GM12878 (cell line): Measurements from ENCODE around the gene CDSN. TPM values are rescaled to one million over a fixed set of nuclear protein-coding genes. Genes with fewer than 3 reads are reported as not detected.

Experiments
- ATAC-seq: fragments of 200-7000 bp; cut with Tn5 transposase; 3 replicates; pipeline ENCODE4 v1.9.1; 2020; ENCODE audit warnings: mild to moderate bottlenecking, moderate library complexity
- BruUV-seq: library from RNA; stranded (reverse); fragments of 400-500 nt; replicated peaks from 2 replicates; lab custom pipeline; 2021; lab: Mats Ljungman, UMichigan
- CTCF ChIA-PET: fragments of 300-600 bp; sonication (Branson Sonifier 250); formaldehyde crosslinking; extraction: SDS; loops from one replicate; lab custom pipeline; 2021; ENCODE audit warnings: inconsistent platforms; lab: Yijun Ruan, JAX
- POLR2A ChIA-PET: fragments of 350-600 bp; formaldehyde crosslinking; extraction: SDS; loops from one replicate; lab custom pipeline; 2021; ENCODE audit warnings: inconsistent platforms; lab: Charles Lee
- RAD21 ChIA-PET: fragments of 300-600 bp; sonication (Branson Sonifier 250); formaldehyde crosslinking; loops from one replicate; lab custom pipeline; 2023; ENCODE audit warnings: antibody characterized with exemption; ENCODE audit not compliant: unreplicated experiment; lab: Charles Lee
- SMC1A ChIA-PET: fragments of 300-600 bp; sonication (Branson Sonifier 250); formaldehyde crosslinking; loops from one replicate; lab custom pipeline; 2023; ENCODE audit not compliant: unreplicated experiment, uncharacterized antibody; lab: Charles Lee
- DNase-seq: peaks from one replicate; pipeline ENCODE4 v3.0.0-alpha.2; 2011; ENCODE audit warnings: low read depth, low spot score
- FAIRE-seq: peaks from 3 replicates; lab custom pipeline; 2011; peaks lifted over from hg19 to GRCh38; lab: Jason Lieb, UNC
- H2AFZ ChIP-seq: 2 replicates; pipeline ENCODE4 v1.6.0; 2011; ENCODE audit warnings: low read depth, low read length, control low read depth; ENCODE audit not compliant: control insufficient read depth
- H3K27ac ChIP-seq: 2 replicates; pipeline ENCODE4 v1.5.1; 2011; ENCODE audit warnings: control low read depth; ENCODE audit not compliant: control insufficient read depth, insufficient read depth
- H3K27me3 ChIP-seq, 2 experiments: replicated peaks in 1 of 2; 2 replicates each; pipeline versions ENCODE4 v1.6.0 to v1.6.1; 2011; ENCODE audit warnings: low read length in 1 of 2; ENCODE audit not compliant: control insufficient read depth in 2 of 2, insufficient read depth in 2 of 2
- H3K36me3 ChIP-seq, 2 experiments: 2 replicates each; pipeline ENCODE4 v1.5.1; 2011; ENCODE audit warnings: low read length in 1 of 2; ENCODE audit not compliant: control insufficient read depth in 2 of 2, insufficient read depth in 2 of 2
- H3K4me1 ChIP-seq: 2 replicates; pipeline ENCODE4 v1.6.1; 2011; ENCODE audit warnings: mild to moderate bottlenecking, low read length, moderate library complexity, mixed read lengths; ENCODE audit not compliant: control insufficient read depth, insufficient read depth
- H3K4me2 ChIP-seq: 2 replicates; pipeline ENCODE4 v1.6.0; 2011; ENCODE audit warnings: control low read depth; ENCODE audit not compliant: control insufficient read depth, insufficient read depth
- H3K4me3 ChIP-seq: fragments of 200-600 bp; sonication (generic); 2 replicates; pipeline ENCODE4 v1.5.1; 2016
- H3K79me2 ChIP-seq: 2 replicates; pipeline ENCODE4 v1.6.0; 2011; ENCODE audit warnings: low read length; ENCODE audit not compliant: control insufficient read depth, insufficient read depth
- H3K9ac ChIP-seq: 2 replicates; pipeline ENCODE4 v1.8.0; 2011; ENCODE audit warnings: low read length, control low read depth, mixed read lengths; ENCODE audit not compliant: control insufficient read depth, insufficient read depth
- H3K9me3 ChIP-seq: replicated peaks from 3 replicates; pipeline ENCODE4 v1.5.1; 2011; ENCODE audit warnings: mild to moderate bottlenecking, low read length; ENCODE audit not compliant: control insufficient read depth, insufficient read depth
- H4K20me1 ChIP-seq: 2 replicates; pipeline ENCODE4 v1.6.0; 2011; ENCODE audit not compliant: control insufficient read depth, insufficient read depth
- BRCA1 ChIP-seq: IDR thresholded peaks from 2 replicates; pipeline ENCODE4 v1.6.1; 2011; ENCODE audit warnings: low read depth, low read length, improper control_type of control experiment
- EGR1 ChIP-seq, 2 experiments: IDR thresholded peaks; 1 replicate in 1 of 2; 2 replicates in 1 of 2; pipeline ENCODE4 v1.6.1; 2011 to 2012; ENCODE audit warnings: low read depth in 2 of 2, low read length in 2 of 2, borderline replicate concordance in 1 of 2, mild to moderate bottlenecking in 1 of 2, moderate library complexity in 1 of 2
- FOS ChIP-seq: IDR thresholded peaks from 3 replicates; pipeline ENCODE4 v1.6.1; 2011; ENCODE audit warnings: borderline replicate concordance; ENCODE audit not compliant: insufficient read length; ENCODE audit errors: extremely low read depth
- FOXM1 ChIP-seq: IDR thresholded peaks from 2 replicates; pipeline ENCODE4 v1.6.1; 2012; ENCODE audit warnings: low read depth, mild to moderate bottlenecking, inconsistent platforms, low read length, moderate library complexity
- GABPA ChIP-seq: IDR thresholded peaks from 2 replicates; pipeline ENCODE4 v1.6.1; 2014; ENCODE audit warnings: antibody characterized with exemption, low read depth, mild to moderate bottlenecking, inconsistent platforms
- HDAC6 ChIP-seq: fragments of 200-600 bp; sonication (generic); IDR thresholded peaks from one replicate; pipeline ENCODE4 v1.8.0; 2017; ENCODE audit warnings: antibody characterized with exemption; ENCODE audit not compliant: unreplicated experiment
- HDGF ChIP-seq: fragments of 450-650 bp; IDR thresholded peaks from 2 replicates; pipeline ENCODE4 v1.6.1; 2016; ENCODE audit warnings: antibody characterized with exemption
- JUND ChIP-seq: IDR thresholded peaks from 2 replicates; pipeline ENCODE4 v1.6.1; 2012; ENCODE audit warnings: low read depth, mild to moderate bottlenecking, low read length, improper control_type of control experiment, moderate library complexity
- MXI1 ChIP-seq: fragments of 150-350 bp; IDR thresholded peaks from 2 replicates; pipeline ENCODE4 v1.6.1; 2011; ENCODE audit warnings: low read depth, mild to moderate bottlenecking, inconsistent platforms, low read length, improper control_type of control experiment
- NRF1 ChIP-seq: conservative IDR thresholded peaks from 2 replicates; pipeline ENCODE4 v1.6.1; 2011; ENCODE audit warnings: mild to moderate bottlenecking, low read depth, low read length, improper control_type of control experiment
- SMC3 ChIP-seq: IDR thresholded peaks from 2 replicates; pipeline ENCODE4 v1.6.1; 2011; ENCODE audit warnings: low read length, improper control_type of control experiment, borderline replicate concordance
- SREBF2 ChIP-seq: IDR thresholded peaks from 2 replicates; pipeline ENCODE4 v1.6.1; 2012; ENCODE audit warnings: mild to moderate bottlenecking, low read length
- SUPT20H ChIP-seq: IDR thresholded peaks from 2 replicates; pipeline ENCODE4 v1.6.1; 2011; ENCODE audit warnings: low read depth, mild to moderate bottlenecking, low read length, moderate library complexity, borderline replicate concordance; ENCODE audit not compliant: control insufficient read depth
- WGBS: methylation state at CpG from one replicate; pipeline ENCODE4 v1.1.6; 2016; ENCODE audit warnings: low lambda C conversion rate; ENCODE audit not compliant: insufficient replicate concordance, insufficient coverage; ENCODE audit errors: missing lambda C conversion rate; 5-methylcytosine and 5-hydroxymethylcytosine counted together
- in situ Hi-C: fragments of 300-500 bp; cut with MboI; formaldehyde crosslinking; loops from 9 replicates; pipeline ENCODE4 v1.14.3; 2018; ENCODE audit warnings: mixed read lengths
- intact Hi-C: fragments of 100-400 bp; cut with micrococcal nuclease; formaldehyde crosslinking; loops from one replicate; pipeline ENCODE4 v1.14.2; 2022; ENCODE audit not compliant: unreplicated experiment
- polyA plus RNA-seq, 11 experiments: library from polyadenylated mRNA; depleted of rRNA in 4 of 11; unstranded in 6 of 11; stranded (reverse) in 5 of 11; fragments of >200 nt; fragmentation: Nextera tagmentation in 4 of 11; fragmentation: Illumina TruSeq in 1 of 11; extraction: Ambion mirVana in 4 of 11; extraction: Trizol in 1 of 11; gene quantifications; 1 replicate in 1 of 11; 2 replicates in 10 of 11; pipeline versions ENCODE4 v1.2.1 to v1.2.3, GENCODE V29; 2011 to 2016; ENCODE audit warnings: inconsistent platforms in 2 of 11, missing spikeins in 2 of 11, low read depth in 1 of 11
- total RNA-seq, 4 experiments: library from RNA; depleted of rRNA in 3 of 4; stranded (reverse); fragments of >200 nt in 3 of 4; fragmentation: Illumina TruSeq in 1 of 4; extraction: Trizol in 1 of 4; gene quantifications; 2 replicates each; pipeline versions ENCODE4 v1.2.1 to v1.2.3, GENCODE V29; 2013 to 2021

CDSN gene
- total and polyA plus RNA-seq, 10 of the 15 experiments (the other 5 are each of a cell fraction or from before 2014, with no cell fraction given) = 0.01 TPM; not detected in 9

- TF ChIP-seq FOS (no peak), JUND (no peak)
Measured at GRCh38 chr6:31098449-31098938, 21.8 kb downstream of the CDSN start (continued).

DNA sequence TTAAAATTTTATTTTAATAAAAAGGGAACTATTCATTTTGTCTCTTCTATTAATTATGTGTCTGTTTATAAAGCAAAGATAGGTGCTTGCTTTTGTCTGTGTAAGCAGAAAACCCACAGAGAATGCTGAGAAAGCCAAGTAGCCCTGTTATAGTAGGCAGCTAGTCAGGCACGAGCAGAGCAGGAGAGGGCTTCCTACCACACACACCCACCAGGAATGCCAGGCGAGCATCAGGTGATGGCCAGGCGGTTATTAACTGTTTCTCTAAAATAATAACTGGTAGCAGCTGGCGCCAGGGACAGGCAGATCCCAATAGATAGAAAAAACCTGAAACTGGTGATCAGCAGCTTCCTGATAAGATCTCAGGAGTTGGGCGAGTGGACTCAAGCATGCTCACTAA, 23.6 kb downstream of the CDSN start:
- H3K27ac ChIP-seq = no peak overlapping the region
- POLR2A ChIA-PET = no interaction called here
- H3K4me1 ChIP-seq = no peaks in the 10 kb centered on the region
- TF ChIP-seq HDGF (no peak), MXI1 (no peak), HDAC6 (no peak)
- TF ChIP-seq, all 136 proteins: peak for 0
- peaks cover 0 to 2% of the 10 kb centered on the region in 2 experiments; a peak in 2 of 4 replicates for H3K27me3 ChIP-seq
- ChIA-PET CTCF (interaction anchor here (1.5 to 1.8 kb wide), 2 partner anchors 9 to 96 kb away, joined by 4 to 8 read pairs; no protein-coding TSS in a partner anchor), RAD21 (no interaction called here), SMC1A (interaction anchor here (1.2 kb wide), 1 partner anchor 37 kb away, joined by 3 read pairs; no protein-coding TSS in a partner anchor)
- H3K36me3 ChIP-seq = no peaks in the 10 kb centered on the region
- no peak for ATAC-seq
- no peak overlapping the region for H2AFZ ChIP-seq
- no peaks in the 10 kb centered on the region for H4K20me1 ChIP-seq
- 36% methylated on average over 5 of the region's 5 CpGs for WGBS
- no peak overlapping the region for H3K4me2 ChIP-seq
- no TSS peak for BruUV-seq
- in situ Hi-C loops = loop anchor here (10.0 kb wide), 1 partner anchor 632 kb away; no protein-coding TSS in a partner anchor
- no peak overlapping the region for H3K4me3 ChIP-seq
- H3K79me2 ChIP-seq = no peaks in the 10 kb centered on the region
- H3K9me3 ChIP-seq = no peaks in the 10 kb centered on the region
- H3K9ac ChIP-seq = no peak overlapping the region
- FAIRE-seq = no peak
- DNase-seq = no peak
- intact Hi-C loops = no loop called here

- no peak for TF ChIP-seq SMC3
- no peak for TF ChIP-seq SREBF2
- no peak for TF ChIP-seq GABPA
- no peak for TF ChIP-seq FOXM1
- no peak for TF ChIP-seq BRCA1
- TF ChIP-seq SUPT20H = no peak
- no peak for TF ChIP-seq NRF1
- TF ChIP-seq EGR1 (IDR thresholded peaks at IDR 0.05; ENCODE audit: borderline replicate concordance in 1 of 2, low read depth in 2 of 2, low read length in 2 of 2) = no peak
- ATAC-seq (no peak), FAIRE-seq (no peak), DNase-seq (no peak)
- peaks cover 0 to 2% of the 10 kb centered on the region in 2 experiments; a peak in 2 of 4 replicates for H3K27me3 ChIP-seq
- no peaks in the 10 kb centered on the region for H3K4me1 ChIP-seq
- H4K20me1 ChIP-seq = no peaks in the 10 kb centered on the region
- CTCF ChIA-PET = interaction anchor here (0.6 to 1.8 kb wide), 3 partner anchors 9 to 96 kb away, joined by 4 to 8 read pairs (median 5); no protein-coding TSS in a partner anchor
- no peak overlapping the region for H3K4me2 ChIP-seq
- in situ Hi-C loops = loop anchor here (10.0 kb wide), 1 partner anchor 631 kb away; no protein-coding TSS in a partner anchor
- BruUV-seq = no TSS peak
- intact Hi-C loops = no loop called here
- RAD21 ChIA-PET = no interaction called here
- POLR2A ChIA-PET = no interaction called here
- no peaks in the 10 kb centered on the region for H3K79me2 ChIP-seq
- H2AFZ ChIP-seq = no peak overlapping the region
- no peaks in the 10 kb centered on the region for H3K36me3 ChIP-seq
- H3K9me3 ChIP-seq = no peaks in the 10 kb centered on the region
- no peak overlapping the region for H3K27ac ChIP-seq
- 44% methylated on average over 3 of the region's 3 CpGs for WGBS
- no peak overlapping the region for H3K4me3 ChIP-seq
- SMC1A ChIA-PET = interaction anchor here (1.2 kb wide), 1 partner anchor 37 kb away, joined by 3 read pairs; no protein-coding TSS in a partner anchor
- H3K9ac ChIP-seq = no peak overlapping the region
Measured at GRCh38 chr6:31096215-31096614, 24.0 kb downstream of the CDSN start.
